Measurements from ENCODE around the gene CCBE1.

DNA sequence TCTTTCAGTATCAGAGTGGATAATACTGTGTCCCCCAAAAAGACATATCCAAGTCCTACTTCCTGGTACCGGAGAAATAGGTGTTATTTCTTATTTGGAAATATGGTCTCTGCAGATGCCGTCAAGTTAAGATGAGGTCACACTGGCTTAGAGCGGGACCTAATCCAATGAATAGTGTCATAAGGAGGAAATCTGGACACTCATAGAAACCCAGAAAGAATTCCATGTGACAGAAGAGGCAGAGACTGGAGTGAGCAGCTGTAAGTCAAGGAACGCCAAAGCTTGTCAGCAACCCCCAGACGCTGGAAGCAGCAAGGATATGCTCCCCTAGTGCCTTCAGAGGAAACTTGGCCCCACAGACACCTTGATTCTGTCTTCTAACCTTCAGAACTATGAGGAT, 69.8 kb downstream of the CCBE1 start:
- TF ChIP-seq, protein P1, sequence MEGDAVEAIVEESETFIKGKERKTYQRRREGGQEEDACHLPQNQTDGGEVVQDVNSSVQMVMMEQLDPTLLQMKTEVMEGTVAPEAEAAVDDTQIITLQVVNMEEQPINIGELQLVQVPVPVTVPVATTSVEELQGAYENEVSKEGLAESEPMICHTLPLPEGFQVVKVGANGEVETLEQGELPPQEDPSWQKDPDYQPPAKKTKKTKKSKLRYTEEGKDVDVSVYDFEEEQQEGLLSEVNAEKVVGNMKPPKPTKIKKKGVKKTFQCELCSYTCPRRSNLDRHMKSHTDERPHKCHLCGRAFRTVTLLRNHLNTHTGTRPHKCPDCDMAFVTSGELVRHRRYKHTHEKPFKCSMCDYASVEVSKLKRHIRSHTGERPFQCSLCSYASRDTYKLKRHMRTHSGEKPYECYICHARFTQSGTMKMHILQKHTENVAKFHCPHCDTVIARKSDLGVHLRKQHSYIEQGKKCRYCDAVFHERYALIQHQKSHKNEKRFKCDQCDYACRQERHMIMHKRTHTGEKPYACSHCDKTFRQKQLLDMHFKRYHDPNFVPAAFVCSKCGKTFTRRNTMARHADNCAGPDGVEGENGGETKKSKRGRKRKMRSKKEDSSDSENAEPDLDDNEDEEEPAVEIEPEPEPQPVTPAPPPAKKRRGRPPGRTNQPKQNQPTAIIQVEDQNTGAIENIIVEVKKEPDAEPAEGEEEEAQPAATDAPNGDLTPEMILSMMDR (IDR thresholded peaks at IDR 0.05): no peak
- TF ChIP-seq POLR2A (IDR thresholded peaks at IDR 0.05): no peak

Measured in uterus (tissue), 2 donors.